H9 (cell line): ENCODE data around the gene HDLBP. TPM values are rescaled to one million over a fixed set of nuclear protein-coding genes. Genes with fewer than 3 reads are reported as not detected.

Experiments used
- DNase-seq: peaks from one replicate; pipeline ENCODE4 v3.0.0-alpha.2; 2017
- H2AFZ ChIP-seq: one replicate; pipeline ENCODE4 v1.6.1; 2013; ENCODE audit warnings: mild to moderate bottlenecking, low read length, control low read depth, moderate library complexity
- H2AK5ac ChIP-seq: 2 replicates; pipeline ENCODE4 v1.6.1; 2013; ENCODE audit warnings: low read length, control low read depth, mixed read lengths; ENCODE audit not compliant: insufficient read length
- H2BK120ac ChIP-seq: one replicate; pipeline ENCODE4 v1.6.1; 2013; ENCODE audit warnings: low read depth, mild to moderate bottlenecking, low read length, control low read depth, inconsistent platforms; ENCODE audit not compliant: poor library complexity, severe bottlenecking
- H2BK12ac ChIP-seq: 2 replicates; pipeline ENCODE4 v1.6.1; 2013; ENCODE audit warnings: low read length, control low read depth, mixed read lengths, low read depth; ENCODE audit not compliant: insufficient read length
- H2BK15ac ChIP-seq: 2 replicates; pipeline ENCODE4 v1.6.1; 2013; ENCODE audit warnings: low read depth, low read length, control low read depth
- H2BK20ac ChIP-seq: one replicate; pipeline ENCODE4 v1.6.1; 2013; ENCODE audit warnings: low read depth, mild to moderate bottlenecking, low read length, control low read depth, inconsistent platforms; ENCODE audit not compliant: poor library complexity, severe bottlenecking
- H2BK5ac ChIP-seq: 2 replicates; pipeline ENCODE4 v1.6.1; 2013; ENCODE audit warnings: low read length, control low read depth, mixed read lengths; ENCODE audit not compliant: insufficient read length
- H3K14ac ChIP-seq: 2 replicates; pipeline ENCODE4 v1.6.1; 2013; ENCODE audit warnings: low read length, control low read depth; ENCODE audit not compliant: insufficient read depth
- H3K18ac ChIP-seq: 2 replicates; pipeline ENCODE4 v1.6.1; 2013; ENCODE audit warnings: low read depth, mild to moderate bottlenecking, mixed read lengths, low read length, control low read depth; ENCODE audit not compliant: insufficient read length
- H3K23ac ChIP-seq: 2 replicates; pipeline ENCODE4 v1.6.1; 2013; ENCODE audit warnings: low read length, control low read depth, mixed read lengths, low read depth; ENCODE audit not compliant: insufficient read length
- H3K23me2 ChIP-seq: 2 replicates; pipeline ENCODE4 v1.6.1; 2013; ENCODE audit warnings: low read depth, mild to moderate bottlenecking, mixed read lengths, low read length, control low read depth; ENCODE audit not compliant: insufficient read length, poor library complexity, severe bottlenecking
- H3K27ac ChIP-seq: 2 replicates; pipeline ENCODE4 v1.5.1; 2013; ENCODE audit warnings: low read length, control low read depth, mixed read lengths, low read depth; ENCODE audit not compliant: insufficient read length
- H3K27me3 ChIP-seq: 2 replicates; pipeline ENCODE4 v1.6.1; 2013; ENCODE audit warnings: low read length, control low read depth, inconsistent platforms; ENCODE audit not compliant: insufficient read depth
- H3K4ac ChIP-seq: 2 replicates; pipeline ENCODE4 v1.6.1; 2013; ENCODE audit warnings: low read depth, mild to moderate bottlenecking, control low read depth, inconsistent platforms, low read length, moderate library complexity
- H3K4me1 ChIP-seq: 2 replicates; pipeline ENCODE4 v1.6.1; 2013; ENCODE audit warnings: low read length, control low read depth, inconsistent platforms; ENCODE audit not compliant: insufficient read depth
- H3K4me2 ChIP-seq: 2 replicates; pipeline ENCODE4 v1.6.1; 2013; ENCODE audit warnings: low read length, control low read depth, mixed read lengths; ENCODE audit not compliant: insufficient read length, insufficient read depth
- H3K56ac ChIP-seq: 2 replicates; pipeline ENCODE4 v1.6.1; 2013; ENCODE audit warnings: low read depth, mild to moderate bottlenecking, mixed read lengths, low read length, control low read depth; ENCODE audit not compliant: insufficient read length
- H3K79me1 ChIP-seq: 2 replicates; pipeline ENCODE4 v1.6.1; 2013; ENCODE audit warnings: low read depth, mild to moderate bottlenecking, moderate library complexity, low read length, control low read depth, inconsistent platforms; ENCODE audit not compliant: insufficient read depth, poor library complexity, severe bottlenecking
- H3K79me2 ChIP-seq: 2 replicates; pipeline ENCODE4 v1.6.1; 2013; ENCODE audit warnings: low read length, control low read depth, inconsistent platforms; ENCODE audit not compliant: insufficient read depth
- H3K9ac ChIP-seq: 2 replicates; pipeline ENCODE4 v1.6.1; 2013; ENCODE audit warnings: low read length, control low read depth, mixed read lengths; ENCODE audit not compliant: insufficient read length; ENCODE audit errors: extremely low read depth
- H3K9me3 ChIP-seq: one replicate; pipeline ENCODE4 v1.6.1; 2013; ENCODE audit warnings: low read depth, low read length, inconsistent platforms; ENCODE audit not compliant: control insufficient read depth
- H3T11ph ChIP-seq: one replicate; pipeline ENCODE4 v1.6.1; 2013; ENCODE audit warnings: mild to moderate bottlenecking, low read length, control low read depth, inconsistent platforms
- H4K20me1 ChIP-seq: one replicate; pipeline ENCODE4 v1.6.1; 2013; ENCODE audit not compliant: control insufficient read depth, insufficient read length, insufficient read depth
- H4K5ac ChIP-seq: 2 replicates; pipeline ENCODE4 v1.6.1; 2013; ENCODE audit warnings: low read depth, mild to moderate bottlenecking, mixed read lengths, low read length, control low read depth; ENCODE audit not compliant: insufficient read length
- H4K8ac ChIP-seq: replicated peaks from 2 replicates; pipeline ENCODE4 v1.6.1; 2013; ENCODE audit warnings: low read length, control low read depth, mixed read lengths, low read depth; ENCODE audit not compliant: insufficient read length
- H4K91ac ChIP-seq: 2 replicates; pipeline ENCODE4 v1.6.1; 2013; ENCODE audit warnings: low read depth, mild to moderate bottlenecking, moderate library complexity, mixed read lengths, low read length, control low read depth; ENCODE audit not compliant: insufficient read length
- H3K27ac Mint-ChIP-seq, 3 experiments: 2 replicates in 2 of 3; 3 replicates in 1 of 3; pipeline ENCODE4 v1.8.0; 2020 to 2021; ENCODE audit warnings: mixed read lengths in 3 of 3, mild to moderate bottlenecking in 1 of 3, moderate library complexity in 1 of 3
- H3K27me3 Mint-ChIP-seq: 2 replicates; pipeline ENCODE4 v1.8.0; 2021; ENCODE audit warnings: low read depth, mild to moderate bottlenecking, moderate library complexity, mixed read lengths
- H3K36me3 Mint-ChIP-seq, 3 experiments: 2 replicates in 2 of 3; 3 replicates in 1 of 3; pipeline ENCODE4 v1.8.0; 2020 to 2021; ENCODE audit warnings: low read depth in 3 of 3, mixed read lengths in 3 of 3; ENCODE audit not compliant: insufficient read depth in 1 of 3
- H3K4me1 Mint-ChIP-seq, 2 experiments: 2 replicates each; pipeline ENCODE4 v1.8.0; 2020; ENCODE audit warnings: mixed read lengths in 2 of 2
- H3K4me3 Mint-ChIP-seq, 2 experiments: 2 replicates in 1 of 2; 3 replicates in 1 of 2; pipeline ENCODE4 v1.8.0; 2020 to 2021; ENCODE audit warnings: mild to moderate bottlenecking in 2 of 2, mixed read lengths in 2 of 2, moderate library complexity in 1 of 2
- H3K9me3 Mint-ChIP-seq, 2 experiments: 2 replicates in 1 of 2; 3 replicates in 1 of 2; pipeline ENCODE4 v1.8.0; 2020; ENCODE audit warnings: mild to moderate bottlenecking in 2 of 2, mixed read lengths in 2 of 2, moderate library complexity in 1 of 2
- CTCF ChIP-seq: fragments of 200-600 bp; sonication (generic); conservative IDR thresholded peaks from 3 replicates; pipeline ENCODE4 v1.8.0; 2021; ENCODE audit warnings: antibody characterized with exemption, mild to moderate bottlenecking
- WGBS: extraction: QIAGEN DNeasy Blood & Tissue Kit; methylation state at CpG from one replicate; pipeline ENCODE4 v1.1.7; 2013; ENCODE audit warnings: missing lambda C conversion rate, low lambda C conversion rate, mixed read lengths; ENCODE audit not compliant: insufficient read length; ENCODE audit errors: extremely low coverage; 5-methylcytosine and 5-hydroxymethylcytosine counted together
- total RNA-seq: library from RNA; stranded (reverse); gene quantifications from 2 replicates; pipeline ENCODE4 v1.2.1, GENCODE V29; 2021

HDLBP gene
- total RNA-seq, 1 experiment from 2014 or later: 364 TPM

GRCh38 chr2:241364781-241365180 lies 49.3 kb upstream of the HDLBP start:
- Histone ChIP-seq H2BK120ac (no peak overlapping the region), H3K4me1 (no peaks in the 10 kb centered on the region; the same call in 1 of the 2 replicates), H4K8ac (no peak overlapping the region), H2BK20ac (no peak overlapping the region), H4K91ac (no peak overlapping the region), H2BK5ac (no peak overlapping the region), H3K9ac (no peak overlapping the region), H2AFZ (no peak overlapping the region), H4K5ac (no peak overlapping the region), H4K20me1 (no peaks in the 10 kb centered on the region), H3K56ac (no peak overlapping the region), H3K4ac (no peak overlapping the region), H2BK15ac (no peak overlapping the region), H3K79me2 (peaks cover 1% of the 10 kb centered on the region; the same call in 1 of the 2 replicates), H3K23me2 (no peaks in the 10 kb centered on the region), H3K79me1 (no peaks in the 10 kb centered on the region), H3K27me3 (no peaks in the 10 kb centered on the region), H3K27ac (no peak overlapping the region), H3K4me2 (no peak overlapping the region), H3K18ac (no peak overlapping the region), H3T11ph (no peak overlapping the region), H3K9me3 (no peaks in the 10 kb centered on the region), H2BK12ac (no peak overlapping the region), H3K23ac (no peak overlapping the region), H3K14ac (no peak overlapping the region), H2AK5ac (no peak overlapping the region)
- no peaks in the 10 kb centered on the region for H3K9me3 Mint-ChIP-seq
- no peak for TF ChIP-seq CTCF
- H3K4me3 Mint-ChIP-seq: no peak overlapping the region
- DNase-seq: no peak
- H3K27me3 Mint-ChIP-seq: no peaks in the 10 kb centered on the region
- 0 out of 7 replicates have a peak, but pooled peaks cover 0 to 4% (median 0%) of the 10 kb centered on the region in 3 experiments for H3K36me3 Mint-ChIP-seq
- H3K4me1 Mint-ChIP-seq: peaks cover 38 to 43% of the 10 kb centered on the region in 2 experiments
- H3K27ac Mint-ChIP-seq: no peak overlapping the region
- WGBS: no CpG with 5 or more reads among the region's 2 CpGs
